Lower leg skin (tissue), 3 donors: ENCODE data around the gene CALN1.

ENCODE experiments used
- POLR2A ChIP-seq, 2 donors: fragments of 450-650 bp; IDR thresholded peaks; one replicate each; pipeline ENCODE4 v1.6.1; 2016 to 2017; ENCODE audit warnings: antibody characterized with exemption in 2 of 2, mild to moderate bottlenecking in 1 of 2, moderate library complexity in 1 of 2
- TF ChIP-seq, protein P1 (sequence below), 3 donors: fragments of 450-650 bp; IDR thresholded peaks; one replicate each; pipeline ENCODE4 v1.5.1; 2016; ENCODE audit warnings: antibody characterized with exemption in 3 of 3, mild to moderate bottlenecking in 3 of 3, moderate library complexity in 2 of 3

DNA sequence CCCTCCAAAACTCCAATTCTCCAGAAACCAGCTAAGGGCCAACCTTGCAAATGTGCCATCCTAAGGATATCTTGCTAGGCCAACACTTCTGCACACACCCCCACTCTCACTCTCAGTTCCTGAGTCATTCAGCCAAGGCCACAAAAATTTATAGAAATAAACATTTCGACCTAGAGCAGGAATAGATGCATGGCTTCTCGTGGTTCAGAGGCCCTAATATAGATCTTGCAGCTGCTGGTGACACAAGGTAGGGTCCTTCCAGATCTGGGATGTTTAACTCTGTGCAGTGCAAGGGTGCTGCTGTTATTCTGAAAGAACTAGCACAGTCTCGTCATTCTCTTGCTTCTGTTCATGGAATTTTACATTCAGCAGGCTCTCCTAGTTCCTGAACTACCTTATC lies 369.3 kb downstream of the CALN1 start:
- no peak for TF ChIP-seq POLR2A (IDR thresholded peaks at IDR 0.05)
- TF ChIP-seq, protein P1, sequence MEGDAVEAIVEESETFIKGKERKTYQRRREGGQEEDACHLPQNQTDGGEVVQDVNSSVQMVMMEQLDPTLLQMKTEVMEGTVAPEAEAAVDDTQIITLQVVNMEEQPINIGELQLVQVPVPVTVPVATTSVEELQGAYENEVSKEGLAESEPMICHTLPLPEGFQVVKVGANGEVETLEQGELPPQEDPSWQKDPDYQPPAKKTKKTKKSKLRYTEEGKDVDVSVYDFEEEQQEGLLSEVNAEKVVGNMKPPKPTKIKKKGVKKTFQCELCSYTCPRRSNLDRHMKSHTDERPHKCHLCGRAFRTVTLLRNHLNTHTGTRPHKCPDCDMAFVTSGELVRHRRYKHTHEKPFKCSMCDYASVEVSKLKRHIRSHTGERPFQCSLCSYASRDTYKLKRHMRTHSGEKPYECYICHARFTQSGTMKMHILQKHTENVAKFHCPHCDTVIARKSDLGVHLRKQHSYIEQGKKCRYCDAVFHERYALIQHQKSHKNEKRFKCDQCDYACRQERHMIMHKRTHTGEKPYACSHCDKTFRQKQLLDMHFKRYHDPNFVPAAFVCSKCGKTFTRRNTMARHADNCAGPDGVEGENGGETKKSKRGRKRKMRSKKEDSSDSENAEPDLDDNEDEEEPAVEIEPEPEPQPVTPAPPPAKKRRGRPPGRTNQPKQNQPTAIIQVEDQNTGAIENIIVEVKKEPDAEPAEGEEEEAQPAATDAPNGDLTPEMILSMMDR (IDR thresholded peaks at IDR 0.05): no peak
